ENCODE measurements around the gene MED8.

The MED8 gene

GRCh38 chr1:43357251-43357650, 32.3 kb downstream of the MED8 start:
- peaks cover 2 to 40% (median 24%) of the 10 kb centered on the region in 4 experiments for H3K4me1 ChIP-seq (ENCODE audit: control extremely low read depth in 1 of 4, control insufficient read depth in 4 of 4, insufficient read depth in 4 of 4, low read length in 3 of 4)
- H3K27me3 ChIP-seq (replicated peaks in 2 of 5; ENCODE audit: control insufficient read depth in 4 of 5, insufficient read depth in 5 of 5, low read length in 4 of 5): no peaks in the 10 kb centered on the region
- H3K36me3 ChIP-seq (ENCODE audit: control insufficient read depth in 4 of 4, insufficient read depth in 4 of 4, low read length in 3 of 4): peaks cover 4 to 33% (median 14%) of the 10 kb centered on the region in 4 experiments
- CTCF ChIA-PET: interaction anchor here (0.8 to 2.4 kb wide), 7 partner anchors 10 to 127 kb away, joined by 3 to 13 read pairs (median 3); no protein-coding TSS in a partner anchor
- H3K4me3 ChIP-seq (ENCODE audit: control insufficient read depth in 1 of 7, extremely low read depth in 1 of 7, insufficient read depth in 4 of 7, low read depth in 2 of 7, low read length in 6 of 7): no peak overlapping the region
- H3K9me3 ChIP-seq (ENCODE audit: control extremely low read depth in 1 of 5, control insufficient read depth in 4 of 5, insufficient read depth in 2 of 5, low read depth in 1 of 5, low read length in 4 of 5): no peaks in the 10 kb centered on the region
- POLR2A ChIA-PET: no interaction called here
- no peak overlapping the region for H3K27ac ChIP-seq (ENCODE audit: insufficient read depth in 1 of 2, low read depth in 1 of 2, low read length in 2 of 2, poor library complexity in 1 of 2, severe bottlenecking in 2 of 2)
- DNase-seq: no peak
- WGBS (ENCODE audit: insufficient coverage): 100% methylated on average over 2 of the region's 4 CpGs

DNA sequence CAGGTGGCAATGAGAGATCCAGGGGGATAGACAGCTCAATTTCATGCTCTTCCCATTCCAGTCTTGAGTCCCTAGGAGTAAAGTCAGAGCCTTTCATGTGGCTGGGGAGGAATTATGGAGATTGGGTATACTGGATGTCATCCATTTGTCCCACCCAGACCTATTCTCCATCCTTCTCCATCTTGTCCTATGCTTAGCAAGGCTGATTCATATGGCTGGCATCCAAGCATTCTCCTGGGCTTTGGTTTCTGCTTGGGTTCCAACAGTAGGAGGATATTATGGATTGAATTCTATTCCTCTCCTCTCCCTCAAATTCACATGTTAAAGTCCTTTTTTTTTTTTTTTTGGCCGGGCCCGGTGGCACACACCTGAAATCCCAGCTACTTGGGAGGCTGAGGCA, 34.7 kb downstream of the MED8 start:
- POLR2A ChIA-PET: no interaction called here
- no CpG with 5 or more reads among the region's 2 CpGs for WGBS (ENCODE audit: insufficient coverage)

DNA sequence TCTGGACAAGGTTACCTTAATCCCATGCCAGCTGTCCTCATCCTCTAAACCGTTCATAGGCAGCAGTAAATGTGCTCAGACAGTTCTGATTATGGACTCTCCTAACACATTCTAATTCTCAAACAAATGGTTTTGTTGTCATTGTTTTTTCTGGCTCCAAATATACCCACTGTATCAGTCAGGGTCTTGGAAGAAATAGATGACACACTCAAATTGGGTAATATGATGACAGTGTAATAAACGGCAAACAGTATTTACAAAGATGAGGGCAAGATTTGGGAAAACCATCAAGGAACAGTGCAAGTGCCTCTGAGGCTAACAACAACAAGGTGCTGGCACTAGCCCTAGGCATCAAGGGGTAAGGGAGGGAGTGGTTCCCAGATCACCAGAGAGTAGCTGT, 35.1 kb downstream of the MED8 start:
- Histone ChIP-seq H3K27ac (ENCODE audit: insufficient read depth in 1 of 2, low read depth in 1 of 2, low read length in 2 of 2, poor library complexity in 1 of 2, severe bottlenecking in 2 of 2) (no peak overlapping the region), H3K4me3 (ENCODE audit: control insufficient read depth in 1 of 7, extremely low read depth in 1 of 7, insufficient read depth in 4 of 7, low read depth in 2 of 7, low read length in 6 of 7) (no peak overlapping the region), H3K27me3 (replicated peaks in 2 of 5; ENCODE audit: control insufficient read depth in 4 of 5, insufficient read depth in 5 of 5, low read length in 4 of 5) (no peaks in the 10 kb centered on the region), H3K4me1 (ENCODE audit: control extremely low read depth in 1 of 4, control insufficient read depth in 4 of 4, insufficient read depth in 4 of 4, low read length in 3 of 4) (peaks cover 0 to 19% (median 15%) of the 10 kb centered on the region in 4 experiments), H3K36me3 (ENCODE audit: control insufficient read depth in 4 of 4, insufficient read depth in 4 of 4, low read length in 3 of 4) (peaks cover 0 to 12% (median 2%) of the 10 kb centered on the region in 4 experiments), H3K9me3 (ENCODE audit: control extremely low read depth in 1 of 5, control insufficient read depth in 4 of 5, insufficient read depth in 2 of 5, low read depth in 1 of 5, low read length in 4 of 5) (no peaks in the 10 kb centered on the region)
- WGBS (ENCODE audit: insufficient coverage): 100% methylated on average over 2 of the region's 2 CpGs
- POLR2A ChIA-PET: no interaction called here
- CTCF ChIA-PET: interaction anchor here (0.6 to 1.6 kb wide), 5 partner anchors 14 to 227 kb away, joined by 3 to 4 read pairs (median 3); no protein-coding TSS in a partner anchor
- no peak for DNase-seq

More for the DNA sequence above, 34.7 kb downstream of the MED8 start:
- no peak for DNase-seq
- Histone ChIP-seq H3K4me3 (ENCODE audit: control insufficient read depth in 1 of 7, extremely low read depth in 1 of 7, insufficient read depth in 4 of 7, low read depth in 2 of 7, low read length in 6 of 7) (no peak overlapping the region), H3K36me3 (ENCODE audit: control insufficient read depth in 4 of 4, insufficient read depth in 4 of 4, low read length in 3 of 4) (peaks cover 0 to 9% (median 4%) of the 10 kb centered on the region in 4 experiments), H3K4me1 (ENCODE audit: control extremely low read depth in 1 of 4, control insufficient read depth in 4 of 4, insufficient read depth in 4 of 4, low read length in 3 of 4) (peaks cover 2 to 24% (median 19%) of the 10 kb centered on the region in 4 experiments), H3K9me3 (ENCODE audit: control extremely low read depth in 1 of 5, control insufficient read depth in 4 of 5, insufficient read depth in 2 of 5, low read depth in 1 of 5, low read length in 4 of 5) (no peaks in the 10 kb centered on the region), H3K27ac (ENCODE audit: insufficient read depth in 1 of 2, low read depth in 1 of 2, low read length in 2 of 2, poor library complexity in 1 of 2, severe bottlenecking in 2 of 2) (no peak overlapping the region), H3K27me3 (replicated peaks in 2 of 5; ENCODE audit: control insufficient read depth in 4 of 5, insufficient read depth in 5 of 5, low read length in 4 of 5) (no peaks in the 10 kb centered on the region)
- CTCF ChIA-PET: interaction anchor here (0.6 to 1.6 kb wide), 3 partner anchors 14 to 227 kb away, joined by 3 to 4 read pairs (median 3); no protein-coding TSS in a partner anchor

GRCh38 chr1:43352881-43353280, 36.7 kb downstream of the MED8 start:
- no peak overlapping the region for H3K27ac ChIP-seq (ENCODE audit: insufficient read depth in 1 of 2, low read depth in 1 of 2, low read length in 2 of 2, poor library complexity in 1 of 2, severe bottlenecking in 2 of 2)
- ChIA-PET CTCF (no interaction called here), POLR2A (no interaction called here)
- no peaks in the 10 kb centered on the region for H3K9me3 ChIP-seq (ENCODE audit: control extremely low read depth in 1 of 5, control insufficient read depth in 4 of 5, insufficient read depth in 2 of 5, low read depth in 1 of 5, low read length in 4 of 5)
- no peak overlapping the region for H3K4me3 ChIP-seq (ENCODE audit: control insufficient read depth in 1 of 7, extremely low read depth in 1 of 7, insufficient read depth in 4 of 7, low read depth in 2 of 7, low read length in 6 of 7)
- H3K36me3 ChIP-seq (ENCODE audit: control insufficient read depth in 4 of 4, insufficient read depth in 4 of 4, low read length in 3 of 4): peaks cover 0 to 28% (median 4%) of the 10 kb centered on the region in 4 experiments
- H3K4me1 ChIP-seq (ENCODE audit: control extremely low read depth in 1 of 4, control insufficient read depth in 4 of 4, insufficient read depth in 4 of 4, low read length in 3 of 4): peaks cover 0 to 10% (median 5%) of the 10 kb centered on the region in 4 experiments
- no peak for DNase-seq
- H3K27me3 ChIP-seq (replicated peaks in 2 of 5; ENCODE audit: control insufficient read depth in 4 of 5, insufficient read depth in 5 of 5, low read length in 4 of 5): no peaks in the 10 kb centered on the region
- 46% methylated on average over 2 of the region's 3 CpGs for WGBS (ENCODE audit: insufficient coverage)

DNA sequence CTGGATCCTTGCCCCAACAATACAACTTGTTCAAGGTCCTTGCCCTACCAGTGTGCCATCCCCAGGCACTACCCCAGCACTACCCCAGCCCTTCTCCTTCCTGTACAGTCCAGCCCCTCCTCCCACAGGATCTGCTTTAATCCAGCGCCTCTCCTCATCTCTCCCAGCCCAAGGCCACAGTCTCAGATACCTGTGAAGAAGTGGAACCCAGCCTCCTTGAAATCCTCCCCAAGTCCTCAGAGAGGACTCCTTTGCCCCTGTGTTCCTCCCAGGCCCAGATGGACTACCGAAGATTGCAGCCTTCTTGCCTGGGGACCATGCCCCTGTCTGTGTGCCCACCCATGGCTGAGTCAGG, 37.3 kb downstream of the MED8 start:
- no peak overlapping the region for H3K4me3 ChIP-seq (ENCODE audit: control insufficient read depth in 1 of 7, extremely low read depth in 1 of 7, insufficient read depth in 4 of 7, low read depth in 2 of 7, low read length in 6 of 7)
- no peaks in the 10 kb centered on the region for H3K27me3 ChIP-seq (replicated peaks in 2 of 5; ENCODE audit: control insufficient read depth in 4 of 5, insufficient read depth in 5 of 5, low read length in 4 of 5)
- no peaks in the 10 kb centered on the region for H3K9me3 ChIP-seq (ENCODE audit: control extremely low read depth in 1 of 5, control insufficient read depth in 4 of 5, insufficient read depth in 2 of 5, low read depth in 1 of 5, low read length in 4 of 5)
- H3K4me1 ChIP-seq (ENCODE audit: control extremely low read depth in 1 of 4, control insufficient read depth in 4 of 4, insufficient read depth in 4 of 4, low read length in 3 of 4): peaks cover 0 to 7% (median 2%) of the 10 kb centered on the region in 4 experiments
- DNase-seq: no peak
- ChIA-PET POLR2A (no interaction called here), CTCF (no interaction called here)
- no peak overlapping the region for H3K27ac ChIP-seq (ENCODE audit: insufficient read depth in 1 of 2, low read depth in 1 of 2, low read length in 2 of 2, poor library complexity in 1 of 2, severe bottlenecking in 2 of 2)
- 93% methylated on average over 2 of the region's 2 CpGs for WGBS (ENCODE audit: insufficient coverage)
- peaks cover 0 to 31% (median 4%) of the 10 kb centered on the region in 4 experiments for H3K36me3 ChIP-seq (ENCODE audit: control insufficient read depth in 4 of 4, insufficient read depth in 4 of 4, low read length in 3 of 4)

GRCh38 chr1:43351421-43352350, 37.9 kb downstream of the MED8 start:
- ChIA-PET POLR2A (no interaction called here), CTCF (interaction anchor here (1.0 kb wide), 1 partner anchor 9 kb away, joined by 3 read pairs; no protein-coding TSS in a partner anchor)
- 90% methylated on average over 8 of the region's 10 CpGs for WGBS (ENCODE audit: insufficient coverage)
- H3K9me3 ChIP-seq (ENCODE audit: control extremely low read depth in 1 of 5, control insufficient read depth in 4 of 5, insufficient read depth in 2 of 5, low read depth in 1 of 5, low read length in 4 of 5): no peaks in the 10 kb centered on the region
- H3K27me3 ChIP-seq (replicated peaks in 2 of 5; ENCODE audit: control insufficient read depth in 4 of 5, insufficient read depth in 5 of 5, low read length in 4 of 5): no peaks in the 10 kb centered on the region
- H3K4me1 ChIP-seq (ENCODE audit: control extremely low read depth in 1 of 4, control insufficient read depth in 4 of 4, insufficient read depth in 4 of 4, low read length in 3 of 4): peaks cover 0 to 7% (median 2%) of the 10 kb centered on the region in 4 experiments
- peaks cover 0 to 38% (median 6%) of the 10 kb centered on the region in 4 experiments for H3K36me3 ChIP-seq (ENCODE audit: control insufficient read depth in 4 of 4, insufficient read depth in 4 of 4, low read length in 3 of 4)
- no peak overlapping the region for H3K4me3 ChIP-seq (ENCODE audit: control insufficient read depth in 1 of 7, extremely low read depth in 1 of 7, insufficient read depth in 4 of 7, low read depth in 2 of 7, low read length in 6 of 7)
- DNase-seq: no peak
- H3K27ac ChIP-seq (ENCODE audit: insufficient read depth in 1 of 2, low read depth in 1 of 2, low read length in 2 of 2, poor library complexity in 1 of 2, severe bottlenecking in 2 of 2): no peak overlapping the region

DNA sequence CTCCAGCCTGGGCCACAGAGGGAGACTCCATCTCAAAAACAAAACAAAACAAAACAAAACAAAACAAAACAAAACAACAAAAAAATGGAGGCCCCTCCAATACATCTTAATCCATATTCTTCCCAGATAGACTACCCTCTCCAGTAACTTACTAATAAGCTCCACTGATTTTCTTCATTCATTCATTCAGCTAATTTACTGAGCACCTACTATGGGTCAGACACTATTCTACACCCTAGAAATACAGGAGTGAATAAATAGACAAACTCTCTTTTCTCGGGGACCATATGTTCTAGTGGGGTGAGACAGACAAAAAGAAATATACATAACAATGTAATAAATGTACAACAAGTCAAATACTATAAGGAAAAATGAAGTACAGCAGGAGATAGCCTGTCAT, 38.6 kb downstream of the MED8 start:
- Histone ChIP-seq H3K36me3 (ENCODE audit: control insufficient read depth in 4 of 4, insufficient read depth in 4 of 4, low read length in 3 of 4) (peaks cover 0 to 45% (median 8%) of the 10 kb centered on the region in 4 experiments), H3K9me3 (ENCODE audit: control extremely low read depth in 1 of 5, control insufficient read depth in 4 of 5, insufficient read depth in 2 of 5, low read depth in 1 of 5, low read length in 4 of 5) (no peaks in the 10 kb centered on the region), H3K4me1 (ENCODE audit: control extremely low read depth in 1 of 4, control insufficient read depth in 4 of 4, insufficient read depth in 4 of 4, low read length in 3 of 4) (peaks cover 0 to 7% (median 2%) of the 10 kb centered on the region in 4 experiments), H3K4me3 (ENCODE audit: control insufficient read depth in 1 of 7, extremely low read depth in 1 of 7, insufficient read depth in 4 of 7, low read depth in 2 of 7, low read length in 6 of 7) (no peak overlapping the region), H3K27me3 (replicated peaks in 2 of 5; ENCODE audit: control insufficient read depth in 4 of 5, insufficient read depth in 5 of 5, low read length in 4 of 5) (no peaks in the 10 kb centered on the region), H3K27ac (ENCODE audit: insufficient read depth in 1 of 2, low read depth in 1 of 2, low read length in 2 of 2, poor library complexity in 1 of 2, severe bottlenecking in 2 of 2) (no peak overlapping the region)
- CTCF ChIA-PET: interaction anchor here (1.0 kb wide), 1 partner anchor 9 kb away, joined by 3 read pairs; no protein-coding TSS in a partner anchor
- no CpG with 5 or more reads among the region's 1 CpG for WGBS (ENCODE audit: insufficient coverage)
- DNase-seq: no peak
- POLR2A ChIA-PET: no interaction called here
